Neural cell (in vitro differentiated cells): Measurements from ENCODE around the gene GLT1D1. TPM values are rescaled to one million over a fixed set of nuclear protein-coding genes. Genes with fewer than 3 reads are reported as not detected.

ENCODE experiments used
- H2AFZ ChIP-seq: fragments of 200-600, 300-800 bp; sonication (generic), shearing (Covaris generic); 2 replicates; pipeline ENCODE4 v1.6.0; 2014; ENCODE audit warnings: low read depth, mild to moderate bottlenecking, antibody characterized with exemption, low read length, moderate library complexity
- H3F3A ChIP-seq: fragments of 200-600 bp; shearing (Covaris generic); 2 replicates; pipeline ENCODE4 v1.6.1; 2016; ENCODE audit warnings: mild to moderate bottlenecking, moderate library complexity, mixed read lengths, antibody characterized with exemption, low read length; ENCODE audit not compliant: insufficient read depth, poor library complexity, severe bottlenecking
- H3K27ac ChIP-seq: fragments of 200-600, 300-800 bp; sonication (generic), shearing (Covaris generic); 2 replicates; pipeline ENCODE4 v1.5.1; 2014; ENCODE audit warnings: mild to moderate bottlenecking, low read length, moderate library complexity
- H3K27me3 ChIP-seq: fragments of 300-800, 200-600 bp; sonication (generic), shearing (Covaris generic); 2 replicates; pipeline ENCODE4 v1.6.0; 2014; ENCODE audit warnings: mild to moderate bottlenecking, low read depth, low read length, moderate library complexity; ENCODE audit not compliant: insufficient read depth
- H3K36me3 ChIP-seq: fragments of 300-800, 200-600 bp; sonication (generic), shearing (Covaris generic); 2 replicates; pipeline ENCODE4 v1.5.1; 2014; ENCODE audit warnings: mild to moderate bottlenecking, antibody characterized with exemption, low read length, moderate library complexity; ENCODE audit not compliant: insufficient read depth
- H3K4me2 ChIP-seq: fragments of 300-800, 200-600 bp; sonication (generic), shearing (Covaris generic); 2 replicates; pipeline ENCODE4 v1.6.0; 2014; ENCODE audit warnings: mild to moderate bottlenecking, low read length
- H3K4me3 ChIP-seq: fragments of 300-800, 200-600 bp; sonication (generic), shearing (Covaris generic); 2 replicates; pipeline ENCODE4 v1.5.1; 2014; ENCODE audit warnings: mild to moderate bottlenecking, low read length, moderate library complexity
- H3K79me2 ChIP-seq: fragments of 200-600 bp; shearing (Covaris generic); replicated peaks from 2 replicates; pipeline ENCODE4 v1.6.0; 2014; ENCODE audit warnings: mild to moderate bottlenecking, low read length, moderate library complexity; ENCODE audit not compliant: insufficient read depth
- H3K9ac ChIP-seq: fragments of 300-800, 200-600 bp; sonication (generic), shearing (Covaris generic); 2 replicates; pipeline ENCODE4 v1.6.1; 2016; ENCODE audit warnings: mild to moderate bottlenecking, low read length, mixed read lengths
- H3K9me2 ChIP-seq: fragments of 200-600 bp; shearing (Covaris generic); 2 replicates; pipeline ENCODE4 v1.6.1; 2016; ENCODE audit warnings: mild to moderate bottlenecking, low read length, mixed read lengths; ENCODE audit not compliant: insufficient read depth
- H3K9me3 ChIP-seq: fragments of 200-600, 300-800 bp; sonication (generic), shearing (Covaris generic); 2 replicates; pipeline ENCODE4 v1.6.1; 2016; ENCODE audit warnings: mild to moderate bottlenecking, mixed run types, low read length, moderate library complexity, mixed read lengths
- H4K20me1 ChIP-seq: fragments of 200-600 bp; shearing (Covaris generic); 2 replicates; pipeline ENCODE4 v1.6.1; 2016; ENCODE audit warnings: mild to moderate bottlenecking, mixed run types; ENCODE audit not compliant: insufficient read depth
- CTCF ChIP-seq: fragments of 450-650 bp; IDR thresholded peaks from 2 replicates; pipeline ENCODE4 v1.5.1; 2014; ENCODE audit warnings: antibody characterized with exemption, mild to moderate bottlenecking, moderate library complexity; ENCODE audit not compliant: poor library complexity, severe bottlenecking
- EP300 ChIP-seq: fragments of 450-650 bp; conservative IDR thresholded peaks from 2 replicates; pipeline ENCODE4 v1.6.1; 2014; ENCODE audit warnings: antibody characterized with exemption, mild to moderate bottlenecking, moderate library complexity; ENCODE audit not compliant: poor library complexity, severe bottlenecking
- EZH2 ChIP-seq: fragments of 200-600, 300-800 bp; shearing (Covaris generic), sonication (generic); IDR thresholded peaks from 2 replicates; pipeline ENCODE4 v1.6.1; 2014; ENCODE audit warnings: antibody characterized with exemption, low read length, borderline replicate concordance, mild to moderate bottlenecking; ENCODE audit not compliant: insufficient read depth, poor library complexity, severe bottlenecking
- MXI1 ChIP-seq: fragments of 450-650 bp; conservative IDR thresholded peaks from 2 replicates; pipeline ENCODE4 v1.6.1; 2014; ENCODE audit warnings: antibody characterized with exemption, mild to moderate bottlenecking; ENCODE audit not compliant: poor library complexity, severe bottlenecking
- POLR2AphosphoS5 ChIP-seq: IDR thresholded peaks from 2 replicates; pipeline ENCODE4 v1.6.1; 2012
- RAD21 ChIP-seq: fragments of 450-650 bp; conservative IDR thresholded peaks from 2 replicates; pipeline ENCODE4 v1.6.1; 2014; ENCODE audit warnings: antibody characterized with exemption, mild to moderate bottlenecking, moderate library complexity
- SMC3 ChIP-seq: fragments of 450-650 bp; conservative IDR thresholded peaks from 2 replicates; pipeline ENCODE4 v1.6.1; 2014; ENCODE audit warnings: antibody characterized with exemption, mild to moderate bottlenecking, moderate library complexity; ENCODE audit not compliant: poor library complexity
- TAF1 ChIP-seq: IDR thresholded peaks from 2 replicates; pipeline ENCODE4 v1.6.1; 2012; ENCODE audit warnings: low read depth
- polyA plus RNA-seq: library from polyadenylated mRNA; depleted of rRNA; stranded (reverse); fragments of >200 nt; gene quantifications from 2 replicates; pipeline ENCODE4 v1.2.3, GENCODE V29; 2014
- TF ChIP-seq, protein P1 (sequence below): IDR thresholded peaks from 2 replicates; pipeline ENCODE4 v1.6.1; 2012; ENCODE audit warnings: borderline replicate concordance

Gene GLT1D1
- polyA plus RNA-seq, 1 donor from 2014 or later = 3.9 TPM

GRCh38 chr12:128856791-128857078 lies 3.5 kb downstream of the GLT1D1 start:
- no peak overlapping the region for H3K4me3 ChIP-seq
- H3K9me3 ChIP-seq = no peaks in the 10 kb centered on the region
- H3K9me2 ChIP-seq = no peaks in the 10 kb centered on the region
- peaks cover 23% of the 10 kb centered on the region for H3K27me3 ChIP-seq
- no peak overlapping the region for H3K4me2 ChIP-seq
- H2AFZ ChIP-seq = no peak overlapping the region
- no peaks in the 10 kb centered on the region for H3K36me3 ChIP-seq
- no peak overlapping the region for H3K9ac ChIP-seq
- no peak overlapping the region for H3K27ac ChIP-seq
- H4K20me1 ChIP-seq = no peaks in the 10 kb centered on the region
- H3K79me2 ChIP-seq = no peaks in the 10 kb centered on the region
- no peaks in the 10 kb centered on the region for H3F3A ChIP-seq
- no peak for TF ChIP-seq SMC3
- TF ChIP-seq, protein P1, sequence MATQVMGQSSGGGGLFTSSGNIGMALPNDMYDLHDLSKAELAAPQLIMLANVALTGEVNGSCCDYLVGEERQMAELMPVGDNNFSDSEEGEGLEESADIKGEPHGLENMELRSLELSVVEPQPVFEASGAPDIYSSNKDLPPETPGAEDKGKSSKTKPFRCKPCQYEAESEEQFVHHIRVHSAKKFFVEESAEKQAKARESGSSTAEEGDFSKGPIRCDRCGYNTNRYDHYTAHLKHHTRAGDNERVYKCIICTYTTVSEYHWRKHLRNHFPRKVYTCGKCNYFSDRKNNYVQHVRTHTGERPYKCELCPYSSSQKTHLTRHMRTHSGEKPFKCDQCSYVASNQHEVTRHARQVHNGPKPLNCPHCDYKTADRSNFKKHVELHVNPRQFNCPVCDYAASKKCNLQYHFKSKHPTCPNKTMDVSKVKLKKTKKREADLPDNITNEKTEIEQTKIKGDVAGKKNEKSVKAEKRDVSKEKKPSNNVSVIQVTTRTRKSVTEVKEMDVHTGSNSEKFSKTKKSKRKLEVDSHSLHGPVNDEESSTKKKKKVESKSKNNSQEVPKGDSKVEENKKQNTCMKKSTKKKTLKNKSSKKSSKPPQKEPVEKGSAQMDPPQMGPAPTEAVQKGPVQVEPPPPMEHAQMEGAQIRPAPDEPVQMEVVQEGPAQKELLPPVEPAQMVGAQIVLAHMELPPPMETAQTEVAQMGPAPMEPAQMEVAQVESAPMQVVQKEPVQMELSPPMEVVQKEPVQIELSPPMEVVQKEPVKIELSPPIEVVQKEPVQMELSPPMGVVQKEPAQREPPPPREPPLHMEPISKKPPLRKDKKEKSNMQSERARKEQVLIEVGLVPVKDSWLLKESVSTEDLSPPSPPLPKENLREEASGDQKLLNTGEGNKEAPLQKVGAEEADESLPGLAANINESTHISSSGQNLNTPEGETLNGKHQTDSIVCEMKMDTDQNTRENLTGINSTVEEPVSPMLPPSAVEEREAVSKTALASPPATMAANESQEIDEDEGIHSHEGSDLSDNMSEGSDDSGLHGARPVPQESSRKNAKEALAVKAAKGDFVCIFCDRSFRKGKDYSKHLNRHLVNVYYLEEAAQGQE = no peak
- no peak for TF ChIP-seq CTCF
- TF ChIP-seq TAF1 = no peak
- TF ChIP-seq RAD21 = no peak
- TF ChIP-seq EP300 = no peak

- Histone ChIP-seq H3K9ac (no peak overlapping the region), H4K20me1 (no peaks in the 10 kb centered on the region), H3K79me2 (no peaks in the 10 kb centered on the region), H3K9me2 (no peaks in the 10 kb centered on the region), H3K9me3 (no peaks in the 10 kb centered on the region), H3K4me2 (no peak overlapping the region), H3K4me3 (no peak overlapping the region), H3K36me3 (no peaks in the 10 kb centered on the region), H3F3A (no peaks in the 10 kb centered on the region), H2AFZ (no peak overlapping the region), H3K27ac (no peak overlapping the region), H3K27me3 (peaks cover 23% of the 10 kb centered on the region)
- TF ChIP-seq EZH2 (no peak), EP300 (no peak), MXI1 (no peak), TAF1 (no peak), SMC3 (no peak), CTCF (no peak), POLR2AphosphoS5 (no peak), RAD21 (no peak)
- TF ChIP-seq, protein P1 = no peak
Measured at GRCh38 chr12:128857133-128857763, 4.0 kb downstream of the GLT1D1 start.
